ENCODE measurements around the gene KRT5. TPM values are rescaled to one million over a fixed set of nuclear protein-coding genes. Genes with fewer than 3 reads are reported as not detected.

The KRT5 gene
- total and polyA plus RNA-seq, 4 donors = 0.08 TPM; not detected in 3

DNA sequence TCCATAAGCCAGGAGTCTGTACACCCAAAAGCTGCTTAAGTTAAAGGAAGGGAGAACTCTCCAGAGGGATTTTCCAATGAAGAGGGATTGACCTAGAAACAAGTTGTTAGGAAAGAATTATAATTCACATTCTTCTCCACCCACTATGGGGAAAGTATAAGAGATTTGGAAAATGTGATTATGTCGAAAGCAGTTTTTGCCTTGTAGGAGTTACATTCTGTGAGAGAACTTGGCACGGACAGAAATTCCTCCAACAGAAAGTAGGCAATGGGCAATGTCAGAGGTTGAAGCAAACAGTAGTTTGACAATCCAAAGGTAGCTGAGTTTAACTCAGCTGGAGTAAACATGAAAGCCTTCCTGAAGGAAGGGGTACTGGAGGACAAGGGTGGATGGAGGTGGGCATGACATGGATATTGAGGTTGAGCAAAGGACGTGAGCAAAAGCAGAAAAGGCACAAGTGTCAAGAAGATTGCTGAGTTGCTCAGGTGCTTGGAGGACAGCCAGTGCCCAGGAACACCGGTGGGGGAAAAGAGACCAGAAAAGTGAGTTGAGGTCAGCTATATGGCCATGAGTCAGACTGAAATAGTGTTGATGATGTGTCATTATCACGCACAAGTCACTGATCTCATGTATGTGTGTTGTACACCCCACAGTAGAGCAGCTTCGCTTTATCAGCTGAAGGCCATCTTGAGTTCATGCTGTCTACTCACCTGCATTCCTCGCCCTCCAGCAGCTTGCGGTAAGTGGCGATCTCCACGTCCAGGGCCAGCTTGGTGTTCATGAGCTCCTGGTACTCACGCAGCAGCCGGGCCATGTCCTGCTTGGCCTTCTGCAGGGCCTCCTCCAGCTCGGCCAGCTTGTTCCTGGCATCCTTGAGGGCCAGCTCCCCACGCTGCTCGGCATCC, 4.0 kb downstream of the KRT5 start:
- 84% methylated on average over 15 of the region's 15 CpGs for WGBS

GRCh38 chr12:52515319-52515646, 4.9 kb downstream of the KRT5 start:
- Histone ChIP-seq H3K36me3 (ENCODE audit: control insufficient read depth in 4 of 4, insufficient read depth in 3 of 4, low read depth in 1 of 4, low read length in 3 of 4) (no peaks in the 10 kb centered on the region), H3K9me3 (ENCODE audit: control insufficient read depth in 4 of 4, low read length in 3 of 4) (peaks cover 0 to 6% (median under 1%) of the 10 kb centered on the region in 4 donors), H3K4me3 (ENCODE audit: low read depth in 1 of 3, low read length in 3 of 3) (no peak overlapping the region), H3K9ac (ENCODE audit: low read depth in 1 of 2, low read length in 2 of 2) (no peak overlapping the region), H3K27ac (ENCODE audit: low read depth in 1 of 2, low read length in 2 of 2) (no peak overlapping the region), H3K4me1 (ENCODE audit: control insufficient read depth in 4 of 4, insufficient read depth in 4 of 4, low read length in 3 of 4) (no peaks in the 10 kb centered on the region), H3K27me3 (ENCODE audit: control insufficient read depth in 4 of 4, insufficient read depth in 4 of 4, low read length in 3 of 4) (no peaks in the 10 kb centered on the region)
- no peak for DNase-seq (ENCODE audit: low spot score)
- WGBS = 95% methylated on average over 1 of the region's 1 CpG
- TF ChIP-seq, protein P1, sequence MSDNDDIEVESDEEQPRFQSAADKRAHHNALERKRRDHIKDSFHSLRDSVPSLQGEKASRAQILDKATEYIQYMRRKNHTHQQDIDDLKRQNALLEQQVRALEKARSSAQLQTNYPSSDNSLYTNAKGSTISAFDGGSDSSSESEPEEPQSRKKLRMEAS (IDR thresholded peaks at IDR 0.05) = no peak
- TF ChIP-seq JUND (IDR thresholded peaks at IDR 0.05) = no peak
- TF ChIP-seq, protein P2, sequence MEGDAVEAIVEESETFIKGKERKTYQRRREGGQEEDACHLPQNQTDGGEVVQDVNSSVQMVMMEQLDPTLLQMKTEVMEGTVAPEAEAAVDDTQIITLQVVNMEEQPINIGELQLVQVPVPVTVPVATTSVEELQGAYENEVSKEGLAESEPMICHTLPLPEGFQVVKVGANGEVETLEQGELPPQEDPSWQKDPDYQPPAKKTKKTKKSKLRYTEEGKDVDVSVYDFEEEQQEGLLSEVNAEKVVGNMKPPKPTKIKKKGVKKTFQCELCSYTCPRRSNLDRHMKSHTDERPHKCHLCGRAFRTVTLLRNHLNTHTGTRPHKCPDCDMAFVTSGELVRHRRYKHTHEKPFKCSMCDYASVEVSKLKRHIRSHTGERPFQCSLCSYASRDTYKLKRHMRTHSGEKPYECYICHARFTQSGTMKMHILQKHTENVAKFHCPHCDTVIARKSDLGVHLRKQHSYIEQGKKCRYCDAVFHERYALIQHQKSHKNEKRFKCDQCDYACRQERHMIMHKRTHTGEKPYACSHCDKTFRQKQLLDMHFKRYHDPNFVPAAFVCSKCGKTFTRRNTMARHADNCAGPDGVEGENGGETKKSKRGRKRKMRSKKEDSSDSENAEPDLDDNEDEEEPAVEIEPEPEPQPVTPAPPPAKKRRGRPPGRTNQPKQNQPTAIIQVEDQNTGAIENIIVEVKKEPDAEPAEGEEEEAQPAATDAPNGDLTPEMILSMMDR (IDR thresholded peaks at IDR 0.05; ENCODE audit: low read depth, low read length, missing input control) = no peak

More for the DNA sequence above, 4.0 kb downstream of the KRT5 start:
- TF ChIP-seq, protein P1 (IDR thresholded peaks at IDR 0.05) = no peak
- peak; percentile 29 for DNase-seq (ENCODE audit: low spot score)
- Histone ChIP-seq H3K27ac (ENCODE audit: low read depth in 1 of 2, low read length in 2 of 2) (no peak overlapping the region), H3K4me3 (ENCODE audit: low read depth in 1 of 3, low read length in 3 of 3) (no peak overlapping the region), H3K4me1 (ENCODE audit: control insufficient read depth in 4 of 4, insufficient read depth in 4 of 4, low read length in 3 of 4) (no peaks in the 10 kb centered on the region), H3K9ac (ENCODE audit: low read depth in 1 of 2, low read length in 2 of 2) (no peak overlapping the region), H3K27me3 (ENCODE audit: control insufficient read depth in 4 of 4, insufficient read depth in 4 of 4, low read length in 3 of 4) (no peaks in the 10 kb centered on the region), H3K36me3 (ENCODE audit: control insufficient read depth in 4 of 4, insufficient read depth in 3 of 4, low read depth in 1 of 4, low read length in 3 of 4) (no peaks in the 10 kb centered on the region), H3K9me3 (ENCODE audit: control insufficient read depth in 4 of 4, low read length in 3 of 4) (peaks cover 0 to 3% (median 0%) of the 10 kb centered on the region in 4 donors)

DNA sequence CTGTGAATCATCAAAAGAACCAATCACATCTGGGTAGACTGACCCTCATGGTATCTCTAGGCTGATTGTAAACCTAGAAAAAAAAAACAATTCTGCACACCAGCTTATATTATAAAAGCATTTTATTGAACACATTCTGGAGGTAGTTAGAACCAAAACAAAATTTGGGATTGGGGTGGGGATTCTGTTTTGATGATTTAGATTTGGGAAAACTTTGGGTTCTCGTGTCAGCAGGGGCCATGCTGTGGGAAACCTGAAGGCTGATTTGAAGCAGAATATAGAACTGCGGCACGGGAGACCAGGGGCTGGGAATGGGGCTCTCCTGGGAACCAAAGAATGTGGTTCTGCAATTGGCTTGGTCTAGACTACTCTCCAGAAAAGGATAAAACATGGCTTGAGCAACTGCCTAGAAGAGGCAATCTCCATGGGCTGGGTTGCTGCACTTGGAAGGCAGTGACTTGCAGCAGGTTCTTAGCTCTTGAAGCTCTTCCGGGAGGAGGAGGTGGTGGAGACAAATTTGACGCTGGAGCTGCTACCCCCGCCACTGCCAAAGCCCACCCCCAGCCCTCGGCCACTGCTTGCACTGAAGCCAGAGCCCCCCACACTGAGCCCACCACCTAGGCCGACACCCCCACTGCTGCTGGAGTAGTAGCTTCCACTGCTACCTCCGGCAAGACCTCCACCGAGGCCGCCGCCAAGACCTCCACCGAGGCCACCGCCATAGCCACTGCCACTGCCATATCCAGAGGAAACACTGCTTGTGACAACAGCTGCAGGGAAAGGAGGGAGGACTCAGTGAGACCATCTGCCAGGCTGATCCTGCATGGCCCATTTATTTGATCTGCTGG, 5.5 kb downstream of the KRT5 start:
- no peaks in the 10 kb centered on the region for H3K36me3 ChIP-seq (ENCODE audit: control insufficient read depth in 4 of 4, insufficient read depth in 3 of 4, low read depth in 1 of 4, low read length in 3 of 4)
- peaks cover 0 to 1% (median 0%) of the 10 kb centered on the region in 4 donors for H3K27me3 ChIP-seq (ENCODE audit: control insufficient read depth in 4 of 4, insufficient read depth in 4 of 4, low read length in 3 of 4)
- peak; percentile 12 for DNase-seq (ENCODE audit: low spot score)
- peaks cover 0 to 6% (median under 1%) of the 10 kb centered on the region in 4 donors for H3K9me3 ChIP-seq (ENCODE audit: control insufficient read depth in 4 of 4, low read length in 3 of 4)
- no peak overlapping the region for H3K27ac ChIP-seq (ENCODE audit: low read depth in 1 of 2, low read length in 2 of 2)
- H3K4me3 ChIP-seq (ENCODE audit: low read depth in 1 of 3, low read length in 3 of 3) = no peak overlapping the region
- H3K4me1 ChIP-seq (ENCODE audit: control insufficient read depth in 4 of 4, insufficient read depth in 4 of 4, low read length in 3 of 4) = no peaks in the 10 kb centered on the region
- 96% methylated on average over 14 of the region's 14 CpGs for WGBS
- no peak overlapping the region for H3K9ac ChIP-seq (ENCODE audit: low read depth in 1 of 2, low read length in 2 of 2)
- TF ChIP-seq, protein P3, sequence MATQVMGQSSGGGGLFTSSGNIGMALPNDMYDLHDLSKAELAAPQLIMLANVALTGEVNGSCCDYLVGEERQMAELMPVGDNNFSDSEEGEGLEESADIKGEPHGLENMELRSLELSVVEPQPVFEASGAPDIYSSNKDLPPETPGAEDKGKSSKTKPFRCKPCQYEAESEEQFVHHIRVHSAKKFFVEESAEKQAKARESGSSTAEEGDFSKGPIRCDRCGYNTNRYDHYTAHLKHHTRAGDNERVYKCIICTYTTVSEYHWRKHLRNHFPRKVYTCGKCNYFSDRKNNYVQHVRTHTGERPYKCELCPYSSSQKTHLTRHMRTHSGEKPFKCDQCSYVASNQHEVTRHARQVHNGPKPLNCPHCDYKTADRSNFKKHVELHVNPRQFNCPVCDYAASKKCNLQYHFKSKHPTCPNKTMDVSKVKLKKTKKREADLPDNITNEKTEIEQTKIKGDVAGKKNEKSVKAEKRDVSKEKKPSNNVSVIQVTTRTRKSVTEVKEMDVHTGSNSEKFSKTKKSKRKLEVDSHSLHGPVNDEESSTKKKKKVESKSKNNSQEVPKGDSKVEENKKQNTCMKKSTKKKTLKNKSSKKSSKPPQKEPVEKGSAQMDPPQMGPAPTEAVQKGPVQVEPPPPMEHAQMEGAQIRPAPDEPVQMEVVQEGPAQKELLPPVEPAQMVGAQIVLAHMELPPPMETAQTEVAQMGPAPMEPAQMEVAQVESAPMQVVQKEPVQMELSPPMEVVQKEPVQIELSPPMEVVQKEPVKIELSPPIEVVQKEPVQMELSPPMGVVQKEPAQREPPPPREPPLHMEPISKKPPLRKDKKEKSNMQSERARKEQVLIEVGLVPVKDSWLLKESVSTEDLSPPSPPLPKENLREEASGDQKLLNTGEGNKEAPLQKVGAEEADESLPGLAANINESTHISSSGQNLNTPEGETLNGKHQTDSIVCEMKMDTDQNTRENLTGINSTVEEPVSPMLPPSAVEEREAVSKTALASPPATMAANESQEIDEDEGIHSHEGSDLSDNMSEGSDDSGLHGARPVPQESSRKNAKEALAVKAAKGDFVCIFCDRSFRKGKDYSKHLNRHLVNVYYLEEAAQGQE (IDR thresholded peaks at IDR 0.05) = no peak
- TF ChIP-seq, protein P4, sequence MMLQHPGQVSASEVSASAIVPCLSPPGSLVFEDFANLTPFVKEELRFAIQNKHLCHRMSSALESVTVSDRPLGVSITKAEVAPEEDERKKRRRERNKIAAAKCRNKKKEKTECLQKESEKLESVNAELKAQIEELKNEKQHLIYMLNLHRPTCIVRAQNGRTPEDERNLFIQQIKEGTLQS (IDR thresholded peaks at IDR 0.05) = no peak
- TF ChIP-seq, protein P1 (IDR thresholded peaks at IDR 0.05) = no peak
- TF ChIP-seq GABPA (IDR thresholded peaks at IDR 0.05 in 1 of 2, conservative IDR thresholded peaks at IDR 0.05 in 1 of 2) (no peak), TAF1 (conservative IDR thresholded peaks at IDR 0.05) (no peak), HNF4A (conservative IDR thresholded peaks at IDR 0.05) (no peak), RXRA (IDR thresholded peaks at IDR 0.05) (no peak), RAD21 (IDR thresholded peaks at IDR 0.05) (no peak), YY1 (IDR thresholded peaks at IDR 0.05) (no peak), SP1 (IDR thresholded peaks at IDR 0.05) (no peak)
- TF ChIP-seq, protein P2 (IDR thresholded peaks at IDR 0.05; ENCODE audit: low read depth, low read length, missing input control) = no peak

Measured in liver (tissue), 9 donors.